Coronary artery (tissue), 2 donors: ENCODE results near the gene CACNA1E.
"Not testable (repeated sequence)": the region's sequence is repeated elsewhere in the genome, so short reads cannot be mapped to it uniquely, and the experiment has no call there.

Experiments used
- DNase-seq: peaks from one replicate; pipeline ENCODE4 v3.0.0-alpha.2; 2017; ENCODE audit warnings: low spot score
- H3K27ac ChIP-seq, 2 donors: fragments of 200-600 bp; sonication (generic); one replicate each; pipeline ENCODE4 v1.5.1; 2016 to 2019
- H3K4me3 ChIP-seq: fragments of 200-600 bp; sonication (generic); 2 replicates; pipeline ENCODE4 v1.5.1; 2016; ENCODE audit warnings: mild to moderate bottlenecking, moderate library complexity
- TF ChIP-seq, protein P1 (sequence below): fragments of 200-600 bp; sonication (generic); IDR thresholded peaks from one replicate; pipeline ENCODE4 v1.5.1; 2019; ENCODE audit warnings: antibody characterized with exemption

The CACNA1E gene

DNA sequence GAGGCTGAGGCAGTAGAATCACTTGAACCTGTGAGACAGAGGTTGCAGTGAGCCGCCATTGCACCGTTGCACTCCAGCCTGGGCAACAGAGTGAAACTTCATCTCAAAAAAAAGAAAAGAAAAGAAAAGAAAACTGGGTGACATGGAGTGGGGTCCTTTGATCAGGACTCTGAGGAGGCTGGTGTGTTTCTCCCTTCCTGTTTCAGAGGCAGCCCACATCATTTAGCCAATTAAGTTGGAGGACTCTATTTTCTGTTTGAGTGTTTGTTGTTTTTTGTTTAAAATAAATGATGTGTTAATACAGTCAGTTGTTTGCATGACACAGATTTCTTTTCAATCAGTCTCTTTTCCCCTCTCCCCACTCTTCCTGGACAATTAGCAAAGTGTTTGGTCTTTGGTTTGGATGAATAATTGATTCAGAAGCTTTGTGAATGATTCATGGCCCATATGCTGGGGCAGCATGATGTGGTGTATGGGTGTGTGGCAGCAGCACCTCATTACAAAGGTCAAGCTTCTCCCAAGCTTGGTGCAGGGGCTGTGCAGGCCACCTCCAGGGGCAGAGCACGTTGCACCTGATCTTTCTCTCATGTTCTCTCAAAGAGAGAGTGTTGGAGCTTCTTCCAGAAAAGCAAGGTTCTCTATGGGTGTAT is 48.8 kb downstream of the CACNA1E start:
- no peak overlapping the region for H3K27ac ChIP-seq

DNA sequence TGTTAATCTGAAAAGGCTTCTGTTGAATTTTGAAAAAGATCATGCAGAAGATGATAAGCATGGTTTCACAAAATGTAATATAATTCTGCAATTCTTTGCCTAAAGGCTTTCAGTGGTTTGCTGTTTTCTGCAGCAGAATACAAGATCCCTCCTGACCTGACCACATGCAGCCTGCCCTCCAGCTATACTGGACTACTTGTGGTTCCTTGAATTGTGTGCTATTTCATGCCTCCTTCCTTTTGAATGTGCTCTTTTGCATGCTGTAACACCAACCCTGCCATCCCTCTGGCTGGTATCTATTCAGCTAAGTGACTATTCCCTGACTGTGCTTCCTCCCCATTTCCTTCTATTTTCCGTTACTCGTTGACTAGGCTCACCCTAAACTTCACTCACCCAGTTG is 55.5 kb downstream of the CACNA1E start:
- TF ChIP-seq, protein P1, sequence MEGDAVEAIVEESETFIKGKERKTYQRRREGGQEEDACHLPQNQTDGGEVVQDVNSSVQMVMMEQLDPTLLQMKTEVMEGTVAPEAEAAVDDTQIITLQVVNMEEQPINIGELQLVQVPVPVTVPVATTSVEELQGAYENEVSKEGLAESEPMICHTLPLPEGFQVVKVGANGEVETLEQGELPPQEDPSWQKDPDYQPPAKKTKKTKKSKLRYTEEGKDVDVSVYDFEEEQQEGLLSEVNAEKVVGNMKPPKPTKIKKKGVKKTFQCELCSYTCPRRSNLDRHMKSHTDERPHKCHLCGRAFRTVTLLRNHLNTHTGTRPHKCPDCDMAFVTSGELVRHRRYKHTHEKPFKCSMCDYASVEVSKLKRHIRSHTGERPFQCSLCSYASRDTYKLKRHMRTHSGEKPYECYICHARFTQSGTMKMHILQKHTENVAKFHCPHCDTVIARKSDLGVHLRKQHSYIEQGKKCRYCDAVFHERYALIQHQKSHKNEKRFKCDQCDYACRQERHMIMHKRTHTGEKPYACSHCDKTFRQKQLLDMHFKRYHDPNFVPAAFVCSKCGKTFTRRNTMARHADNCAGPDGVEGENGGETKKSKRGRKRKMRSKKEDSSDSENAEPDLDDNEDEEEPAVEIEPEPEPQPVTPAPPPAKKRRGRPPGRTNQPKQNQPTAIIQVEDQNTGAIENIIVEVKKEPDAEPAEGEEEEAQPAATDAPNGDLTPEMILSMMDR, result no peak
- Histone ChIP-seq H3K4me3 (no peak overlapping the region), H3K27ac (no peak overlapping the region)
- DNase-seq, result no peak

More for the DNA sequence above, 48.8 kb downstream of the CACNA1E start:
- no peak for DNase-seq
- TF ChIP-seq, protein P1, result no peak
- no peak overlapping the region for H3K4me3 ChIP-seq

DNA sequence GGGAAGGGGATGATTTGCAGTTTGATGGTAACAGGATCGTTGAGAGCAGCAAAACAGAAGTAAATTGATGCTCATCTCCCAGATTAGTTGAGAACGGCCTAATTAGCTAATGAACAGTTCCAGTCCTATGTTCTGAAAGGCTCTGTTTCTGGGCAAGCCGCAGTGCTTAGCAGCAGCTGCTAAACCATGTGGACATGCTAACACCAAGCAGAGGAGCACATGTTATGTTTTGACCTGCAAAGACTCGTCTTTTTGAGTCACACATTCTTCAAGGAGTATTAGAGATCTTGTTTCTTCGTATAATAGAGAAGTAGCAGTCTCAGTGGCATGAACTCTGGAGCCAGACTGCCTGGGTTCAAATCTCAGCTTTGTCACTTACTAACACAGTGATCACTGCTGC is 58.1 kb downstream of the CACNA1E start:
- TF ChIP-seq, protein P1, result no peak
- H3K4me3 ChIP-seq, result no peak overlapping the region
- no peak overlapping the region for H3K27ac ChIP-seq
- no peak for DNase-seq

DNA sequence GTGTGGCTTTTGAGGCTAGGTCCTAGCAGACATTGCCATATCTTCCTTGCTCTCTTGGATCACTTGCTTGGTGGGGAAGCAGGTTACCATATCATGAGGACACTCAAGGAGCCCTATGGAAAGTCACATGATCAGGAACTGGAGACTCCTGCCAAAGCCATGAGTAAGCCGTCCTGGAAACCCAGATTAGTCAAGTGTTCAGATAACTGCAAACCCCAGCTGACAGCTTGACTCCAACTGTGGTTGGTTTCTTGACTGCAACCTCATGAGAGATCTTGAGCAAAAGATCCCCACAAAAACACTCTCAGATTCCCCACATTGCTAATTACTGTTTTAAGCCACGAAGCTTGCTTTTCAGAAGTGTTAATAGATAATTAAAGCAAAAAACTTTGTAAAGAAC is 58.6 kb downstream of the CACNA1E start:
- H3K4me3 ChIP-seq, result no peak overlapping the region
- no peak for DNase-seq
- TF ChIP-seq, protein P1, result no peak
- no peak overlapping the region for H3K27ac ChIP-seq

DNA sequence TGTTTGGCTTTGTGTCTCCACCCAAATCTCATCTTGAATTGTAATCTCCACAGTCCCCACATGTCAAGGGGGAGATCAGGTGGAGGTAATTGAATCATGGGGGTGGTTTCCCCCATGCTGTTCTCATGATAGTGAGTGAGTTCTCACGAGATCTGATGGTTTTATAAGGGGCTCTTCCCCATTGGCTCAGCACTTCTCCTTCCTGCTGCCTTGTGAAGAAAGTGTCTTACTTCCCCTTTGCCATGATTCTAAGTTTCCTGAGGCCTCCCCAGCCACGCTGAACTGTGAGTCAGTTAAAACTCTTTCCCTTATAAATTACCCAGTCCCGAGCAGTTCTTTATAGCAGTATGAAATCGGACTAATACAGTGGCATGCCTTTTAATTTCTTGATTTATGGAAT is 59.1 kb downstream of the CACNA1E start:
- not testable (repeated sequence) for H3K4me3 ChIP-seq, H3K27ac ChIP-seq, DNase-seq

DNA sequence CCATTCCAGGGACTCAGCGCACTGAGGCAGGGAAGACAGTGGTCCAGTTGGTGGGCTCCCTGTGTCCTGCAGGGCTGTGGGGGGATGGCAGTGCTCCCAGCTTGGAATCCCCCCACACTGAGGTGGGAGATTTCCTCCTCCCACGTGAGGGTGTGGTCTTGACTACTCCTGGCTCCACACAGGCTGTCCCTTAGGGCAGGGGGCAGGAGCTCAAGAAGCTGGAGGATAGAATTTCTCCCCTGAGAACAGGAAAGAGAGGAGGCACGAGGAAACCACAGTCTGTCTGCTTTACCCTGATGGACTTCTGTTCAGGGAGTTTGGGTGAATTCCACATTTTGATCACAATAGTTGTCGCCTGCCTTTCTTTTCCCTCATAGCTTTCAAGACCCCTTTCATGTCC is 62.1 kb downstream of the CACNA1E start:
- DNase-seq, result no peak
- no peak overlapping the region for H3K27ac ChIP-seq
- TF ChIP-seq, protein P1, result no peak
- no peak overlapping the region for H3K4me3 ChIP-seq

DNA sequence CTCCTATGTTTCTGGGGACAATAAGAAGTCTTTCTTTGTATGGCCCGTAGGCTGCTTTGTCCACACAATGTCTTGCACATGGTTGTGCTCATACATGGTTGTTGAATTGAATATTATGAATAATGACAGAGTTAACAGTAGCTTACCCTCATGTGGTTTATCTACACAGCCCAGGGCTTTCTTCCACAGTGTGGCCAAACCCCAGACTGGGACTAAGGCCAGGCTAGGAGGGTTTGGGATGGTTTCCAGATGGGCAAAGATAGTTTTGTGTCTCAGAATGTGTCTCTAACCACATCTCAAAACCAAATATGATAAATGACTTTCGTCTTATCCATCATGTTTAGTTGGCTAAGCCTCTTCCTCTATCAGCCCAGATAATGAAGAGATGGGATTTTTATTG is 65.2 kb downstream of the CACNA1E start:
- DNase-seq, result no peak
- Histone ChIP-seq H3K27ac (no peak overlapping the region), H3K4me3 (no peak overlapping the region)
- TF ChIP-seq, protein P1, result no peak
